Ascending aorta (tissue), 2 donors: ENCODE results near the gene PPP1R15A. TPM values are rescaled to one million over a fixed set of nuclear protein-coding genes. Genes with fewer than 3 reads are reported as not detected.
"Not testable (repeated sequence)": the region's sequence is repeated elsewhere in the genome, so short reads cannot be mapped to it uniquely, and the experiment has no call there.

Experiments used
- DNase-seq, 2 donors: peaks; one replicate each; pipeline ENCODE4 v3.0.0-alpha.2; 2019; ENCODE audit warnings: low spot score in 2 of 2
- H3K27ac ChIP-seq, 2 donors: fragments of 200-600 bp; sonication (generic); one replicate each; pipeline ENCODE4 v1.5.1; 2016 to 2017; ENCODE audit warnings: mild to moderate bottlenecking in 1 of 2
- H3K27me3 ChIP-seq: fragments of 200-600 bp; sonication (generic); one replicate; pipeline ENCODE4 v1.5.1; 2017
- H3K36me3 ChIP-seq, 2 donors: fragments of 200-600 bp; sonication (generic); one replicate each; pipeline ENCODE4 v1.5.1; 2016
- H3K4me1 ChIP-seq, 2 donors: fragments of 200-600 bp; sonication (generic); one replicate each; pipeline ENCODE4 v1.5.1; 2016 to 2017; ENCODE audit warnings: mild to moderate bottlenecking in 1 of 2
- H3K4me3 ChIP-seq, 2 donors: fragments of 200-600 bp; sonication (generic); one replicate each; pipeline ENCODE4 v1.5.1; 2016 to 2017; ENCODE audit warnings: mild to moderate bottlenecking in 1 of 2
- H3K9me3 ChIP-seq, 2 donors: fragments of 200-600 bp; sonication (generic); one replicate each; pipeline ENCODE4 v1.5.1; 2016
- intact Hi-C: fragments of 100-400 bp; cut with DNase I; formaldehyde crosslinking; loops from one replicate; pipeline ENCODE4 v1.15.1; 2023
- total RNA-seq: library from RNA; depleted of rRNA; stranded (reverse); fragments of >200 nt; gene quantifications from one replicate; pipeline ENCODE4 v1.1.0, GENCODE V29; 2016
- TF ChIP-seq, protein P1 (sequence below), 3 experiments: fragments of 200-600 bp in 2 of 3; fragments of 450-650 bp in 1 of 3; sonication (generic) in 2 of 3; IDR thresholded peaks; one replicate each; pipeline ENCODE4 v1.5.1; 2016 to 2019; ENCODE audit warnings: antibody characterized with exemption in 3 of 3, mild to moderate bottlenecking in 1 of 3, moderate library complexity in 1 of 3

Gene PPP1R15A
- total RNA-seq, 1 donor from 2014 or later, result 142 TPM

DNA sequence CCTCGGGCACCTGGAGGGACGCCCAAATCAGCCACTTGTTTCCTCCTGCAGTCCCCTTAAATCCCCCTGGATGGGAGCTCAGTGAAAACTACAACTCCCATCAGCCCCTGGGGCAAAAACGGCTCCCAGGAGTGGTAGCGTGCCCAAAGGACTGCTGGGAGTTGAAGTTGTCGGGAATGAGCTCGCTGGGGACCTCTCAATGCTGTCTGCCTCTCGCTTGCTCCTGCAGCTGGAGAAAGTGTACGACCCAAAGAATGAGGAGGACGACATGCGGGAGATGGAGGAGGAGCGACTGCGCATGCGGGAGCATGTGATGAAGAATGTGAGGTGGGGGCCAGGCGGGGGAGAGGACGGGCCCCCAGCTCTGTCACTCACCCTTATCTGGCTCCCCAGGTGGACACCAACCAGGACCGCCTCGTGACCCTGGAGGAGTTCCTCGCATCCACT, 46.6 kb downstream of the PPP1R15A start:
- DNase-seq, result no peak
- intact Hi-C loops, result no loop called here
- Histone ChIP-seq H3K36me3 (peaks cover 66 to 83% of the 10 kb centered on the region in 2 donors), H3K9me3 (no peaks in the 10 kb centered on the region), H3K27me3 (no peaks in the 10 kb centered on the region), H3K4me3 (no peak overlapping the region), H3K4me1 (no peaks in the 10 kb centered on the region), H3K27ac (no peak overlapping the region)
- TF ChIP-seq, protein P1, sequence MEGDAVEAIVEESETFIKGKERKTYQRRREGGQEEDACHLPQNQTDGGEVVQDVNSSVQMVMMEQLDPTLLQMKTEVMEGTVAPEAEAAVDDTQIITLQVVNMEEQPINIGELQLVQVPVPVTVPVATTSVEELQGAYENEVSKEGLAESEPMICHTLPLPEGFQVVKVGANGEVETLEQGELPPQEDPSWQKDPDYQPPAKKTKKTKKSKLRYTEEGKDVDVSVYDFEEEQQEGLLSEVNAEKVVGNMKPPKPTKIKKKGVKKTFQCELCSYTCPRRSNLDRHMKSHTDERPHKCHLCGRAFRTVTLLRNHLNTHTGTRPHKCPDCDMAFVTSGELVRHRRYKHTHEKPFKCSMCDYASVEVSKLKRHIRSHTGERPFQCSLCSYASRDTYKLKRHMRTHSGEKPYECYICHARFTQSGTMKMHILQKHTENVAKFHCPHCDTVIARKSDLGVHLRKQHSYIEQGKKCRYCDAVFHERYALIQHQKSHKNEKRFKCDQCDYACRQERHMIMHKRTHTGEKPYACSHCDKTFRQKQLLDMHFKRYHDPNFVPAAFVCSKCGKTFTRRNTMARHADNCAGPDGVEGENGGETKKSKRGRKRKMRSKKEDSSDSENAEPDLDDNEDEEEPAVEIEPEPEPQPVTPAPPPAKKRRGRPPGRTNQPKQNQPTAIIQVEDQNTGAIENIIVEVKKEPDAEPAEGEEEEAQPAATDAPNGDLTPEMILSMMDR (IDR thresholded peaks at IDR 0.05), result no peak

DNA sequence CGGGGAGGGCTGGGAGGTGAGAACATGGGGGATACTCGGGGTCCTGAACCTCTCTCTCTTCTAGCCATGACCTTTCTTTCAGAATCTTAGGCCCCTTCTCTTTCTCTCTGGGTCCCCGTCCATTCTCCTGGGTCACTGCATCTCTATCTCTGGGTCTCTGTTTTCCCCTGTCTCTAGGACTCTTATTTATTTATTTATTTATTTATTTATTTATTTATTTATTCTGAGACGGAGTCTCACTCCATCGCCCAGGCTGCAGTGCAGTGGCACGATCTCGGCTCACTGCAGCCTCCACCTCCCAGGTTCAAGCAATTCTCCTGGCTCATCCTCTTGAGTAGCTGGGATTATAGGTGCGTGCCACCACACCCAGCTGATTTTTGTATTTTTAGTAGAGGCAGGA, 47.0 kb downstream of the PPP1R15A start:
- intact Hi-C loops, H3K4me1 ChIP-seq, H3K27ac ChIP-seq, H3K4me3 ChIP-seq, DNase-seq, H3K9me3 ChIP-seq, H3K27me3 ChIP-seq: not testable (repeated sequence)
- H3K36me3 ChIP-seq, result peaks cover 61 to 79% of the 10 kb centered on the region in 2 donors

DNA sequence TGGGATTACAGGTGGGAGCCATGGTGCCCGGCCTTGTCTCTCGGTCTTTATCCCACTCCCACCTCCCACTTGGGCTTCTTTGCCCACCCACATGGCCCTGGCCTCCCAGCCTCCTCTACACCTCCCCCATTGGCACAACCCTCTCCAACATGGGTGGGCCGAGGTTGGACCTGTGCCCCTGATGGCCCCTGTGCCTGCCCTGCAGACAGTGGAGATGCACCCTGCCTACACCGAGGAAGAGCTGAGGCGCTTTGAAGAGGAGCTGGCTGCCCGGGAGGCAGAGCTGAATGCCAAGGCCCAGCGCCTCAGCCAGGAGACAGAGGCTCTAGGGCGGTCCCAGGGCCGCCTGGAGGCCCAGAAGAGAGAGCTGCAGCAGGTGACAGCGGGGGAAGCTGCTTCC, 48.7 kb downstream of the PPP1R15A start:
- Histone ChIP-seq H3K9me3 (no peaks in the 10 kb centered on the region), H3K27ac (no peak overlapping the region), H3K4me1 (no peaks in the 10 kb centered on the region), H3K4me3 (no peak overlapping the region), H3K36me3 (peaks cover 47 to 63% of the 10 kb centered on the region in 2 donors), H3K27me3 (no peaks in the 10 kb centered on the region)
- intact Hi-C loops, result no loop called here
- TF ChIP-seq, protein P1 (IDR thresholded peaks at IDR 0.05), result no peak
- DNase-seq, result no peak

DNA sequence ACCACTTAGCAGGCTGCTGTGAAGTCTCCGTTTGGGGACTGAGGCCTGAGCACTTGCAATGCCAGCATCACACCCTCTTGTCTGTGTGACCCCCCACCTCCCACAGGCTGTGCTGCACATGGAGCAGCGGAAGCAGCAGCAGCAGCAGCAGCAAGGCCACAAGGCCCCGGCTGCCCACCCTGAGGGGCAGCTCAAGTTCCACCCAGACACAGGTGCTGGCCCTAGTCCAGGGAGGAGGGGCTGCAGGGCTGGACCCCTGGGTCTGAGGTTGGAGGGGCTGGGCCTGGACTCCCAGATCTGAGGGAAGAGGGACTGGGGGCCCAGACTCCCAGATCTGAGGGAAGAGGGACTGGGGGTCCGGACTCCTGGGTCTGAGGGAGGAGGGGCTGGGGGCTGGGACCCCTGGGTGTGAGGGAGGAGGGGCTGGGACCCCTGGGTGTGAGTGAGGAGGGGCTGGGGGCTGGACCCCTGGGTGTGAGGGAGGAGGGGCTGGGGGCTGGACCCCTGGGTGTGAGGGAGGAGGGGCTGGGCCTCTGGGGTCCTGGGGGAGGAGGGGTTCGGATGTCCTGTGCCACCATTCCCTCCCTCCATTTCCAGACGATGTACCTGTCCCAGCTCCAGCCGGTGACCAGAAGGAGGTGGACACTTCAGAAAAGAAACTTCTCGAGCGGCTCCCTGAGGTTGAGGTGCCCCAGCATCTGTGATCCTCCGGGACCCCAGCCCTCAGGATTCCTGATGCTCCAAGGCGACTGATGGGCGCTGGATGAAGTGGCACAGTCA, 49.7 kb downstream of the PPP1R15A start:
- intact Hi-C loops, result no loop called here

DNA sequence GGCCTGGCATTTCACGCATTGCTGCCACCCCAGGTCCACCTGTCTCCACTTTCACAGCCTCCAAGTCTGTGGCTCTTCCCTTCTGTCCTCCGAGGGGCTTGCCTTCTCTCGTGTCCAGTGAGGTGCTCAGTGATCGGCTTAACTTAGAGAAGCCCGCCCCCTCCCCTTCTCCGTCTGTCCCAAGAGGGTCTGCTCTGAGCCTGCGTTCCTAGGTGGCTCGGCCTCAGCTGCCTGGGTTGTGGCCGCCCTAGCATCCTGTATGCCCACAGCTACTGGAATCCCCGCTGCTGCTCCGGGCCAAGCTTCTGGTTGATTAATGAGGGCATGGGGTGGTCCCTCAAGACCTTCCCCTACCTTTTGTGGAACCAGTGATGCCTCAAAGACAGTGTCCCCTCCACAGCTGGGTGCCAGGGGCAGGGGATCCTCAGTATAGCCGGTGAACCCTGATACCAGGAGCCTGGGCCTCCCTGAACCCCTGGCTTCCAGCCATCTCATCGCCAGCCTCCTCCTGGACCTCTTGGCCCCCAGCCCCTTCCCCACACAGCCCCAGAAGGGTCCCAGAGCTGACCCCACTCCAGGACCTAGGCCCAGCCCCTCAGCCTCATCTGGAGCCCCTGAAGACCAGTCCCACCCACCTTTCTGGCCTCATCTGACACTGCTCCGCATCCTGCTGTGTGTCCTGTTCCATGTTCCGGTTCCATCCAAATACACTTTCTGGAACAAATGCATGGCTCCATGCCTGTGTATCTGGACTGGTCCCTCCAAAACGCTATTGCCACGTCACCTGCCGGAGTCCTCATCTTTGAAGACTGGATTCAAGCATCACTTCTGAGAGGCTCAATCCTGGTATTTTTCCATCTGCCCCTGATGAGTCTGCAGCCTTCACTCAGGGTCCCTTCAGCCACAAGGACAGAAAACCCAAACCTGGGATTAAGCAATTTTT, 50.6 kb downstream of the PPP1R15A start:
- no peak overlapping the region for H3K27ac ChIP-seq
- intact Hi-C loops, result no loop called here
- DNase-seq, result no peak
- H3K27me3 ChIP-seq, result no peaks in the 10 kb centered on the region
- H3K36me3 ChIP-seq, result peaks cover 39 to 53% of the 10 kb centered on the region in 2 donors
- H3K9me3 ChIP-seq, result no peaks in the 10 kb centered on the region
- TF ChIP-seq, protein P1 (IDR thresholded peaks at IDR 0.05), result no peak
- peaks cover 0 to 3% of the 10 kb centered on the region in 2 donors for H3K4me1 ChIP-seq
- H3K4me3 ChIP-seq, result no peak overlapping the region

More for the DNA sequence above, 49.7 kb downstream of the PPP1R15A start:
- H3K9me3 ChIP-seq, result no peaks in the 10 kb centered on the region
- TF ChIP-seq, protein P1 (IDR thresholded peaks at IDR 0.05), result no peak
- peaks cover 0 to 3% of the 10 kb centered on the region in 2 donors for H3K4me1 ChIP-seq
- DNase-seq, result no peak
- H3K27me3 ChIP-seq, result no peaks in the 10 kb centered on the region
- H3K27ac ChIP-seq, result no peak overlapping the region
- H3K36me3 ChIP-seq, result peaks cover 39 to 54% of the 10 kb centered on the region in 2 donors
- no peak overlapping the region for H3K4me3 ChIP-seq
